ENCODE measurements around the gene BCAR3.

BCAR3 gene

GRCh38 chr1:93686504-93687250 lies 5.0 kb upstream of the BCAR3 start:
- TF ChIP-seq CTCF (IDR thresholded peaks at IDR 0.05; ENCODE audit: low read depth, low read length) = no peak
- no peak for DNase-seq (ENCODE audit: extremely low read depth, low read depth)

- DNase-seq (ENCODE audit: extremely low read depth, low read depth) = no peak
- TF ChIP-seq CTCF (IDR thresholded peaks at IDR 0.05; ENCODE audit: low read depth, low read length) = no peak
Observed at GRCh38 chr1:93685918-93686317, 4.3 kb upstream of the BCAR3 start.

GRCh38 chr1:93683234-93683633 lies 1.6 kb upstream of the BCAR3 start:
- DNase-seq (ENCODE audit: extremely low read depth, low read depth) = no peak
- TF ChIP-seq CTCF (IDR thresholded peaks at IDR 0.05; ENCODE audit: low read depth, low read length) = no peak

- no peak for TF ChIP-seq CTCF (IDR thresholded peaks at IDR 0.05; ENCODE audit: low read depth, low read length)
- no peak for DNase-seq (ENCODE audit: extremely low read depth, low read depth)
Observed at GRCh38 chr1:93681989-93682412, 364 bp upstream of the BCAR3 start.

GRCh38 chr1:93680420-93681100 lies 1.1 kb downstream of the BCAR3 start:
- TF ChIP-seq CTCF (IDR thresholded peaks at IDR 0.05; ENCODE audit: low read depth, low read length) = peak; percentile 74
- peak; percentile 74 for DNase-seq (ENCODE audit: extremely low read depth, low read depth)

GRCh38 chr1:93680076-93680419 lies 1.6 kb downstream of the BCAR3 start:
- no peak for TF ChIP-seq CTCF (IDR thresholded peaks at IDR 0.05; ENCODE audit: low read depth, low read length)
- no peak for DNase-seq (ENCODE audit: extremely low read depth, low read depth)

- TF ChIP-seq CTCF (IDR thresholded peaks at IDR 0.05; ENCODE audit: low read depth, low read length) = no peak
- no peak for DNase-seq (ENCODE audit: extremely low read depth, low read depth)
Observed at GRCh38 chr1:93679546-93679945, 2.1 kb downstream of the BCAR3 start.

Data from AG09319 (cell line).